Loucy (cell line): ENCODE results near the gene SLC27A4.

Experiments used
- CTCF ChIP-seq: fragments of 200-600 bp; sonication (generic); conservative IDR thresholded peaks from 2 replicates; pipeline ENCODE4 v1.5.1; 2014; ENCODE audit warnings: mild to moderate bottlenecking, antibody characterized with exemption, low read length
- EZH2phosphoT487 ChIP-seq: fragments of 200-600 bp; IDR thresholded peaks from 2 replicates; pipeline ENCODE4 v1.6.1; 2018; ENCODE audit warnings: antibody characterized with exemption, mild to moderate bottlenecking, moderate library complexity, borderline replicate concordance

- TF ChIP-seq EZH2phosphoT487 (no peak), CTCF (no peak)
Observed at GRCh38 chr9:128323791-128324190, 16.5 kb upstream of the SLC27A4 start.
